ENCODE measurements around the gene YWHAH.

The YWHAH gene

DNA sequence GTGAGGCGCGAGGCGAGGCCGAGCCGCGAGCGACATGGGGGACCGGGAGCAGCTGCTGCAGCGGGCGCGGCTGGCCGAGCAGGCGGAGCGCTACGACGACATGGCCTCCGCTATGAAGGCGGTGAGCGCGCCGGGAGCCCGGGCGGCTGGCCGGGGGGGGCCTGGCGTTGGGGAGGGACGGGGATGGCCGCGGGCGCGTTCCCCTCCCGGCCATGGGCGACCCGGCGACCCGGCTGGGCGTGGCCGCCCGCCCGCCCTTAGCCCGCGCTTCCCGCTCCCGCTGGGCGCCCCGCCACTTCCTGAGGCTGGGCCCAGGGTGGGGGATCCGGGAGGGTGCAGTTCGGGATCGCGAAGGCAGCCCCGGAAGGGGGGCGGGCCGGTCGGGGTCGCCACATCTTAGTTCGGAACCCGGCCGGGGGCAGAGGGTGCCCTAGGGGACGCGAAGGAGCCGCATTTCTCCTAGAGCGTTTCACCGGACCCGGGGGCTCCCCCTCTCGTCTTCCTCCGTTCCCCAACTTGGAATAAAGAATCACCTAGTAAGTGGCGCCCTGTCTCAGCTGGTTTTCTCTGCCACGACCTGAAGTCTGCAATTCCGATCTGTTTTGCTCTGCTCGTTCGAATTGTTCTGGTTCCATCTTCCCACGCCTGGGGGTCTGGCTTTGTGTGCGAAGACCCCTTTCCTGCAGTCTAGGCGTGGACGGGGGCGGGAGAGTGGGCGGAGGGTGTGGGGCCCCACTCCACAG, 536 bp downstream of the YWHAH start:
- TF ChIP-seq, protein P1, sequence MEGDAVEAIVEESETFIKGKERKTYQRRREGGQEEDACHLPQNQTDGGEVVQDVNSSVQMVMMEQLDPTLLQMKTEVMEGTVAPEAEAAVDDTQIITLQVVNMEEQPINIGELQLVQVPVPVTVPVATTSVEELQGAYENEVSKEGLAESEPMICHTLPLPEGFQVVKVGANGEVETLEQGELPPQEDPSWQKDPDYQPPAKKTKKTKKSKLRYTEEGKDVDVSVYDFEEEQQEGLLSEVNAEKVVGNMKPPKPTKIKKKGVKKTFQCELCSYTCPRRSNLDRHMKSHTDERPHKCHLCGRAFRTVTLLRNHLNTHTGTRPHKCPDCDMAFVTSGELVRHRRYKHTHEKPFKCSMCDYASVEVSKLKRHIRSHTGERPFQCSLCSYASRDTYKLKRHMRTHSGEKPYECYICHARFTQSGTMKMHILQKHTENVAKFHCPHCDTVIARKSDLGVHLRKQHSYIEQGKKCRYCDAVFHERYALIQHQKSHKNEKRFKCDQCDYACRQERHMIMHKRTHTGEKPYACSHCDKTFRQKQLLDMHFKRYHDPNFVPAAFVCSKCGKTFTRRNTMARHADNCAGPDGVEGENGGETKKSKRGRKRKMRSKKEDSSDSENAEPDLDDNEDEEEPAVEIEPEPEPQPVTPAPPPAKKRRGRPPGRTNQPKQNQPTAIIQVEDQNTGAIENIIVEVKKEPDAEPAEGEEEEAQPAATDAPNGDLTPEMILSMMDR (IDR thresholded peaks at IDR 0.05; ENCODE audit: insufficient read depth, low read length, poor library complexity, severe bottlenecking), result no peak
- Histone ChIP-seq H3K36me3 (ENCODE audit: control insufficient read depth, insufficient read depth, low read length) (no peaks in the 10 kb centered on the region; the same call in 1 of the 2 replicates), H3K4me3 (replicated peaks; ENCODE audit: low read depth, low read length) (peak overlapping the region; percentile 95), H3K27me3 (replicated peaks; ENCODE audit: control insufficient read depth, insufficient read depth, low read length) (no peaks in the 10 kb centered on the region)
- peak; percentile 27 for DNase-seq (ENCODE audit: extremely low read depth, insufficient read length)

GRCh38 chr22:31945443-31945855, 1.1 kb downstream of the YWHAH start:
- TF ChIP-seq, protein P1 (IDR thresholded peaks at IDR 0.05; ENCODE audit: insufficient read depth, low read length, poor library complexity, severe bottlenecking), result no peak
- DNase-seq (ENCODE audit: extremely low read depth, insufficient read length), result no peak
- Histone ChIP-seq H3K27me3 (replicated peaks; ENCODE audit: control insufficient read depth, insufficient read depth, low read length) (no peaks in the 10 kb centered on the region), H3K4me3 (replicated peaks; ENCODE audit: low read depth, low read length) (peak overlapping the region; percentile 95), H3K36me3 (ENCODE audit: control insufficient read depth, insufficient read depth, low read length) (peaks cover under 1% of the 10 kb centered on the region)

DNA sequence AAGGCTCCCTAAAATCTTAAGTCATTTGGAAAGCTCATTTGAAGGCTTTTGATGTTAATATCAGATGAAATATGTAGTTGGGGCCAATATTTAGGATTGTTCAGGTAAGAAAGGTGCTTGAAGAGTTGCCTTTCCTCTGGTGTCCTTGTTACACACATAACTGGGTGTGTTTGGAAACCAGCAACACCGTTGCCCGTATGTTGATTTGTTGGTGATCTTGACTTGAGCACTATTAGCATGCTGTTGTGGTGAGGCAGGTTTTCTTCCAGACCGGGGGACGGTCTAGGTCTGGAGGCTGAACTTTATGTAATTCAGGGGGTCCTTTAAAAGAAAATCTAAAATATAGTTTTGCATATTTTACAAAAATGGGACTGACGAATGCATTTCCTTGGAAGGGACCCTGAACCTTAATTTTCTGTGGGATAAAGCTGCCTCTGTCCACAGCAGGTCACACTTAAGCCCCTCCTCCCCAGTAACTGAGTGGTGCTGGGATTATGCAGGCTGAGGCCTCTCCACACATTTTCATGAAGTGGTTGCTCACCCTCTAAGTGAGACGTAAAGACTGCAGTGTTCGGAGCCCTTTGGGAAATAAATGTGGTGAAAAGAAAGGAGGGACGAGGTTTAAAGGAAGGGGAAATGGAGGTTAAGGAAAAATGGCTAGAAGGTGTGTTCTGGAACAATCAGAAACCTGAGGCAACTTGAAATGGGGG, 1.8 kb downstream of the YWHAH start:
- Histone ChIP-seq H3K4me3 (replicated peaks; ENCODE audit: low read depth, low read length) (peak overlapping the region; percentile 95), H3K36me3 (ENCODE audit: control insufficient read depth, insufficient read depth, low read length) (peaks cover 2% of the 10 kb centered on the region), H3K27me3 (replicated peaks; ENCODE audit: control insufficient read depth, insufficient read depth, low read length) (no peaks in the 10 kb centered on the region)
- TF ChIP-seq, protein P1 (IDR thresholded peaks at IDR 0.05; ENCODE audit: insufficient read depth, low read length, poor library complexity, severe bottlenecking), result no peak
- no peak for DNase-seq (ENCODE audit: extremely low read depth, insufficient read length)

GRCh38 chr22:31947296-31947695, 3.0 kb downstream of the YWHAH start:
- Histone ChIP-seq H3K36me3 (ENCODE audit: control insufficient read depth, insufficient read depth, low read length) (peaks cover 2% of the 10 kb centered on the region), H3K27me3 (replicated peaks; ENCODE audit: control insufficient read depth, insufficient read depth, low read length) (no peaks in the 10 kb centered on the region), H3K4me3 (replicated peaks; ENCODE audit: low read depth, low read length) (no peak overlapping the region)
- TF ChIP-seq, protein P1 (IDR thresholded peaks at IDR 0.05; ENCODE audit: insufficient read depth, low read length, poor library complexity, severe bottlenecking), result peak; percentile 79
- DNase-seq (ENCODE audit: extremely low read depth, insufficient read length), result peak; percentile 25

DNA sequence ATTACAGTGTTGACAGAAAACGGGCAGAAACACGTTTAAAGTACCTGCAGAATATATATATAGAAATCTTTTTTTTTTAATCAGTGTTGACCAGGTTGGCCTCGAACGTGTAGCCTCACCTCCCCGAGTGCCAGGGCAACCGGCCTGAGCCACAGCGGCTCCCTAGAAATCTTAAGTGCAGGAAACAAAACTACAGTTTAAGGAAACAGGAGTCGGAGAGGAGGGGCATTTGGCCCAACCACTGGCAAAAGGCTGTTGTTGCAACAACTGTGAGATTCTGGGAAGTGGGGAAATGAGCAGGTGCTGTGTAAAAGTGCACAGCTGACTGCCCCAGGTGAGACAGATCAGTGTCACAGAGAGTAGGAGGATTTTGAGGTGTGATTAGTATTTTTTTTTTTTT, 3.7 kb downstream of the YWHAH start:
- no peak for DNase-seq (ENCODE audit: extremely low read depth, insufficient read length)
- H3K4me3 ChIP-seq (replicated peaks; ENCODE audit: low read depth, low read length), result no peak overlapping the region
- H3K36me3 ChIP-seq (ENCODE audit: control insufficient read depth, insufficient read depth, low read length), result peaks cover 2% of the 10 kb centered on the region
- TF ChIP-seq, protein P1 (IDR thresholded peaks at IDR 0.05; ENCODE audit: insufficient read depth, low read length, poor library complexity, severe bottlenecking), result no peak
- no peaks in the 10 kb centered on the region for H3K27me3 ChIP-seq (replicated peaks; ENCODE audit: control insufficient read depth, insufficient read depth, low read length)

All from GM06990 (cell line).